Testis (tissue), 5 donors: Measurements from ENCODE around the gene HAPLN2. TPM values are rescaled to one million over a fixed set of nuclear protein-coding genes. Genes with fewer than 3 reads are reported as not detected.
A peak's percentile ranks its signal among the peaks of the same experiment; 100 is the strongest.

Experiments
- DNase-seq: peaks from one replicate; pipeline ENCODE4 v3.0.0-alpha.2; 2019
- H3K27ac ChIP-seq, 2 donors: fragments of 200-600 bp; sonication (generic); one replicate each; pipeline ENCODE4 v1.5.1; 2019
- H3K27me3 ChIP-seq: fragments of 200-600 bp; sonication (generic); one replicate; pipeline ENCODE4 v1.5.1; 2019
- H3K36me3 ChIP-seq: fragments of 200-600 bp; sonication (generic); one replicate; pipeline ENCODE4 v1.5.1; 2017; ENCODE audit warnings: low read depth; ENCODE audit errors: missing control alignments
- H3K4me1 ChIP-seq: fragments of 200-600 bp; sonication (generic); one replicate; pipeline ENCODE4 v1.5.1; 2019
- H3K4me3 ChIP-seq, 2 donors: fragments of 200-600 bp; sonication (generic); one replicate each; pipeline ENCODE4 v1.5.1; 2017 to 2019
- H3K9me3 ChIP-seq: fragments of 200-600 bp; sonication (generic); one replicate; pipeline ENCODE4 v1.5.1; 2017
- CTCF ChIP-seq, 3 experiments: fragments of 450-650 bp in 2 of 3; fragments of 200-600 bp in 1 of 3; sonication (generic) in 1 of 3; IDR thresholded peaks; one replicate each; pipeline ENCODE4 v1.5.1; 2016 to 2019; ENCODE audit warnings: antibody characterized with exemption in 3 of 3, mild to moderate bottlenecking in 2 of 3, moderate library complexity in 1 of 3
- POLR2A ChIP-seq: fragments of 450-650 bp; IDR thresholded peaks from one replicate; pipeline ENCODE4 v1.6.1; 2017; ENCODE audit warnings: antibody characterized with exemption, mild to moderate bottlenecking, moderate library complexity
- whole genome bisulfite sequencing, 2 donors: methylation state at CpG; one replicate each; pipeline ENCODE4 v1.1.5; 2018; 5-methylcytosine and 5-hydroxymethylcytosine counted together
- intact Hi-C: fragments of 100-400 bp; cut with DNase I; formaldehyde crosslinking; loops from one replicate; pipeline ENCODE4 v1.15.1; 2023; ENCODE audit warnings: low total_unique reads
- long read RNA-seq, 2 donors: transcript quantifications; one replicate each; lab custom pipeline, GENCODE V29; 2026
- polyA plus RNA-seq: library from polyadenylated mRNA; stranded (reverse); fragments of 350-450 nt; fragmentation: Illumina TruSeq; extraction: RNeasy Lipid Tissue Mini Kit (QIAGEN cat#74804); gene quantifications from one replicate; pipeline ENCODE4 v1.2.3, GENCODE V29; 2014; ENCODE audit warnings: low read depth, low replicate concordance; ENCODE audit not compliant: insufficient read depth
- total RNA-seq, 2 donors: library from RNA; depleted of rRNA; stranded (reverse); fragments of >200 nt; gene quantifications; one replicate each; pipeline ENCODE4 v1.2.3, GENCODE V29; 2016

The HAPLN2 gene
- total RNA-seq: 1 to 10 TPM; 5.5 to 6.0 TPM
- polyA plus RNA-seq: 1.5 TPM
- long read RNA-seq, donor 1: 0 reads
- long read RNA-seq, donor 2: 0 reads

- intact Hi-C loops: no loop called here
- TF ChIP-seq CTCF (IDR thresholded peaks at IDR 0.05): no peak
- no peak for TF ChIP-seq POLR2A
- H3K27me3 ChIP-seq: no peaks in the 10 kb centered on the region
- H3K4me3 ChIP-seq: no peak within 1 kb of the TSS
- H3K36me3 ChIP-seq: no peaks in the 10 kb centered on the region
- H3K27ac ChIP-seq: no peak within 1 kb of the TSS
- WGBS, 2 donors: 40 to 49% methylated on average over 7 of the region's 7 CpGs
- H3K4me1 ChIP-seq: peaks cover 14% of the 10 kb centered on the region
- no peak for DNase-seq
- no peaks in the 10 kb centered on the region for H3K9me3 ChIP-seq
Measured at GRCh38 chr1:156618853-156619581, at the start of gene HAPLN2. HAPLN2 (plus strand) TSS chr1:156619415; CDS start chr1:156623491, 4,076 bp downstream.

GRCh38 chr1:156571261-156571852 lies 47.9 kb upstream of the HAPLN2 start:
- Histone ChIP-seq H3K27me3 (no peaks in the 10 kb centered on the region), H3K4me3 (no peak overlapping the region), H3K36me3 (no peaks in the 10 kb centered on the region), H3K27ac (no peak overlapping the region), H3K4me1 (peaks cover 12% of the 10 kb centered on the region), H3K9me3 (no peaks in the 10 kb centered on the region)
- intact Hi-C loops: no loop called here
- 31 to 41% methylated on average over 4 of the region's 4 CpGs for WGBS, 2 donors
- DNase-seq: no peak
- no peak for TF ChIP-seq CTCF (IDR thresholded peaks at IDR 0.05)
- no peak for TF ChIP-seq POLR2A

- intact Hi-C loops: no loop called here
- no peaks in the 10 kb centered on the region for H3K36me3 ChIP-seq
- H3K4me3 ChIP-seq: peak within 1 kb of the TSS; percentile 31 to 47
- TF ChIP-seq POLR2A (no peak), CTCF (IDR thresholded peaks at IDR 0.05) (no peak)
- peak; percentile 92 for DNase-seq
- no peaks in the 10 kb centered on the region for H3K27me3 ChIP-seq
- 2 to 3% methylated on average over 26 to 38 of the region's 38 CpGs for WGBS, 2 donors
- no peaks in the 10 kb centered on the region for H3K9me3 ChIP-seq
- peaks cover 12% of the 10 kb centered on the region for H3K4me1 ChIP-seq
- no peak within 1 kb of the TSS for H3K27ac ChIP-seq
Measured at GRCh38 chr1:156571919-156572662, 47.1 kb upstream of the HAPLN2 start, which contains the start of gene IQGAP3. IQGAP3 (minus strand) TSS chr1:156572565; CDS start chr1:156572529, 36 bp downstream.

DNA sequence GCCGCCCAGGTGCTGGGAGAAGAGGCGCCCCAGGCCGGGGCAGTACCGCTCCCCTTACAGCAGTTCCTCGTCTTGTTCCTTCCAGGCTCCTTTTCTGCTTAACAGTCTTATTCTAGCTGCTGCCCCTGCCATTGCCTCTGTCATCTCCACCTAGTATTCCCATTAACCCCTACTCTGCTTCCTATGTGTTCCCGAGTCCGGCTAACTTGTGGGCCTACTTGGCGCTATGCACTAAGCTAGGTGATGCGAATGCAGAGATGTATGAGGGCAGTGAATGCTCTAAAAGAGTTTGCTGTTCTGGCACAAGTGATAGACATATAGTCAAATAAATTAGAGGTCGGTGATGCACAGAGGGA lies 46.6 kb upstream of the HAPLN2 start:
- Histone ChIP-seq H3K4me1 (peaks cover 12% of the 10 kb centered on the region), H3K36me3 (no peaks in the 10 kb centered on the region), H3K27ac (no peak overlapping the region), H3K27me3 (no peaks in the 10 kb centered on the region), H3K4me3 (peak overlapping the region; percentile 31 to 47), H3K9me3 (no peaks in the 10 kb centered on the region)
- intact Hi-C loops: no loop called here
- no peak for DNase-seq
- WGBS, 2 donors: 23 to 24% methylated on average over 10 of the region's 10 CpGs
- TF ChIP-seq CTCF (IDR thresholded peaks at IDR 0.05): no peak
- no peak for TF ChIP-seq POLR2A
